HCT116 (cell line): ENCODE measurements around the gene LILRB3. TPM values are rescaled to one million over a fixed set of nuclear protein-coding genes. Genes with fewer than 3 reads are reported as not detected.

Source experiments
- ATAC-seq: fragments of 200-7000 bp; cut with Tn5 transposase; 2 replicates; pipeline ENCODE4 v1.9.1; 2020; ENCODE audit warnings: mild to moderate bottlenecking, moderate library complexity
- BruUV-seq: library from RNA; stranded (reverse); fragments of 400-500 nt; replicated peaks from 2 replicates; lab custom pipeline; 2021; lab: Mats Ljungman, UMichigan
- CTCF ChIA-PET: fragments of 300-600 bp; sonication (Branson Sonifier 250); formaldehyde crosslinking; loops from one replicate; lab custom pipeline; 2021; ENCODE audit warnings: antibody characterized with exemption; lab: Charles Lee
- POLR2A ChIA-PET: fragments of 300-600, 350-600 bp; sonication (Branson Sonifier 250); formaldehyde crosslinking; loops from one replicate; lab custom pipeline; 2021; ENCODE audit warnings: antibody characterized with exemption; lab: Charles Lee
- RAD21 ChIA-PET, 2 experiments: fragments of 300-600 bp; sonication (Branson Sonifier 250); formaldehyde crosslinking; loops; one replicate each; lab custom pipeline; 2023; ENCODE audit warnings: low total read pairs in 2 of 2; ENCODE audit not compliant: uncharacterized antibody in 2 of 2, unreplicated experiment in 2 of 2, low non-redundant PET in 1 of 2; lab: Charles Lee
- DNase-seq: peaks from one replicate; pipeline ENCODE4 v3.0.0-alpha.2; 2010; ENCODE audit warnings: low read depth, low spot score
- H2AFZ ChIP-seq: fragments of 200-600 bp; shearing (Covaris generic), sonication (generic); 2 replicates; pipeline ENCODE4 v1.6.1; 2017; ENCODE audit warnings: low read depth, mixed run types, mixed read lengths, antibody characterized with exemption, low read length; ENCODE audit not compliant: poor library complexity, severe bottlenecking
- H3K27ac ChIP-seq: 2 replicates; pipeline ENCODE4 v1.5.1; 2012; ENCODE audit warnings: low read depth, low read length
- H3K27me3 ChIP-seq: fragments of 200-600 bp; sonication (generic); 2 replicates; pipeline ENCODE4 v1.6.1; 2016; ENCODE audit warnings: mixed run types, low read length, mixed read lengths; ENCODE audit not compliant: insufficient read depth
- H3K36me3 ChIP-seq, 2 experiments: fragments of 200-500 bp in 1 of 2; fragments of 200-600 bp in 1 of 2; sonication (Bioruptor generic) in 1 of 2; sonication (generic) in 1 of 2; 2 replicates each; pipeline versions ENCODE4 v1.5.1 to v1.6.1; 2014 to 2016; ENCODE audit warnings: low read length in 2 of 2, inconsistent platforms in 1 of 2, mixed read lengths in 1 of 2, mixed run types in 1 of 2; ENCODE audit not compliant: insufficient read depth in 2 of 2, control insufficient read depth in 1 of 2
- H3K4me1 ChIP-seq, 2 experiments: fragments of 200-600 bp in 1 of 2; sonication (generic) in 1 of 2; 2 replicates each; pipeline versions ENCODE4 v1.5.1 to v1.6.1; 2012 to 2017; ENCODE audit warnings: low read length in 2 of 2, inconsistent platforms in 1 of 2, mild to moderate bottlenecking in 1 of 2, mixed read lengths in 1 of 2, mixed run types in 1 of 2, moderate library complexity in 1 of 2; ENCODE audit not compliant: insufficient read depth in 2 of 2, control insufficient read depth in 1 of 2
- H3K4me2 ChIP-seq: fragments of 200-600 bp; sonication (generic); 2 replicates; pipeline ENCODE4 v1.6.1; 2017; ENCODE audit warnings: mixed run types, low read length, mixed read lengths
- H3K4me3 ChIP-seq, 2 experiments: fragments of 200-600 bp in 1 of 2; sonication (generic) in 1 of 2; replicated peaks in 1 of 2; 2 replicates each; pipeline ENCODE4 v1.5.1; 2011 to 2016; ENCODE audit warnings: low read length in 2 of 2, control low read depth in 1 of 2, low read depth in 1 of 2, mild to moderate bottlenecking in 1 of 2, mixed read lengths in 1 of 2, mixed run types in 1 of 2
- H3K79me2 ChIP-seq: fragments of 200-600 bp; sonication (generic); 2 replicates; pipeline ENCODE4 v1.6.1; 2017; ENCODE audit warnings: mild to moderate bottlenecking, mixed run types, low read length, moderate library complexity, mixed read lengths; ENCODE audit not compliant: insufficient read depth
- H3K9ac ChIP-seq: fragments of 200-600 bp; sonication (generic); 2 replicates; pipeline ENCODE4 v1.6.1; 2016; ENCODE audit warnings: low read length, mixed read lengths
- H3K9me2 ChIP-seq: fragments of 200-600 bp; sonication (generic), shearing (Covaris generic); 2 replicates; pipeline ENCODE4 v1.6.1; 2017; ENCODE audit warnings: mixed run types, mild to moderate bottlenecking, moderate library complexity; ENCODE audit not compliant: insufficient read depth
- H3K9me3 ChIP-seq, 2 experiments: fragments of 200-500 bp in 1 of 2; fragments of 200-600 bp in 1 of 2; sonication (Bioruptor generic) in 1 of 2; sonication (generic) in 1 of 2; 2 replicates each; pipeline ENCODE4 v1.6.1; 2014 to 2017; ENCODE audit warnings: low read length in 2 of 2, mixed read lengths in 2 of 2, inconsistent platforms in 1 of 2, low read depth in 1 of 2, mild to moderate bottlenecking in 1 of 2, mixed run types in 1 of 2, moderate library complexity in 1 of 2; ENCODE audit not compliant: control insufficient read depth in 1 of 2, insufficient read depth in 1 of 2
- H4K20me1 ChIP-seq: fragments of 200-600 bp; sonication (generic), shearing (Covaris generic); 2 replicates; pipeline ENCODE4 v1.6.1; 2017; ENCODE audit warnings: mixed run types, mild to moderate bottlenecking, moderate library complexity; ENCODE audit not compliant: insufficient read depth
- CEBPB ChIP-seq: IDR thresholded peaks from 2 replicates; pipeline ENCODE4 v1.6.1; 2012; ENCODE audit warnings: low read depth
- EGR1 ChIP-seq: IDR thresholded peaks from 2 replicates; pipeline ENCODE4 v1.6.1; 2012; ENCODE audit warnings: low read depth
- EZH2 ChIP-seq: fragments of 200-600 bp; sonication (generic); IDR thresholded peaks from 2 replicates; pipeline ENCODE4 v1.6.1; 2017; ENCODE audit warnings: antibody characterized with exemption, mixed run types
- JUND ChIP-seq: IDR thresholded peaks from 2 replicates; pipeline ENCODE4 v1.6.1; 2012
- POLR2A ChIP-seq: IDR thresholded peaks from 2 replicates; pipeline ENCODE4 v1.7.0; 2011; ENCODE audit warnings: borderline replicate concordance; ENCODE audit not compliant: insufficient read depth, insufficient read length; ENCODE audit errors: extremely low read depth
- POLR2AphosphoS5 ChIP-seq: IDR thresholded peaks from 2 replicates; pipeline ENCODE4 v1.6.1; 2011; ENCODE audit warnings: mild to moderate bottlenecking, low read depth, low read length, moderate library complexity
- REST ChIP-seq: IDR thresholded peaks from 2 replicates; pipeline ENCODE4 v1.6.1; 2012; ENCODE audit warnings: low read depth
- SIN3A ChIP-seq: IDR thresholded peaks from 2 replicates; pipeline ENCODE4 v1.6.1; 2012; ENCODE audit warnings: low read depth
- SP1 ChIP-seq: IDR thresholded peaks from 2 replicates; pipeline ENCODE4 v1.6.1; 2012; ENCODE audit warnings: low read depth
- SRF ChIP-seq: IDR thresholded peaks from 2 replicates; pipeline ENCODE4 v1.6.1; 2012; ENCODE audit warnings: low read depth
- ZBTB33 ChIP-seq: IDR thresholded peaks from 2 replicates; pipeline ENCODE4 v1.6.1; 2011; ENCODE audit warnings: mild to moderate bottlenecking, low read length, moderate library complexity; ENCODE audit not compliant: insufficient replicate concordance; ENCODE audit errors: extremely low read depth
- ZNF274 ChIP-seq: fragments of 200-500 bp; sonication (Bioruptor generic); IDR thresholded peaks from 2 replicates; pipeline ENCODE4 v1.6.1; 2014; ENCODE audit warnings: mild to moderate bottlenecking, low read depth, low read length, inconsistent platforms
- intact Hi-C: fragments of 100-400 bp; cut with micrococcal nuclease; formaldehyde crosslinking; loops from 2 replicates; pipeline ENCODE4 v1.10.0; 2022
- total RNA-seq: library from RNA; stranded (reverse); gene quantifications from one replicate; pipeline ENCODE4 v1.2.1, GENCODE V29; 2021; ENCODE audit not compliant: unreplicated experiment

Gene LILRB3
- total RNA-seq, 1 experiment from 2014 or later, result 0.12 TPM

GRCh38 chr19:54230031-54230430 lies 7.2 kb upstream of the LILRB3 start:
- ChIA-PET RAD21 (no interaction called here), POLR2A (no interaction called here), CTCF (interaction anchor here (1.6 kb wide), 1 partner anchor 41 kb away, joined by 3 read pairs; the partner anchor contains the start of gene MBOAT7)
- Histone ChIP-seq H3K4me2 (no peak overlapping the region), H3K9me2 (no peaks in the 10 kb centered on the region), H2AFZ (no peak overlapping the region), H3K79me2 (no peaks in the 10 kb centered on the region), H3K9ac (no peak overlapping the region), H3K9me3 (peaks cover 2 to 13% of the 10 kb centered on the region in 2 experiments; a peak in 3 of 4 replicates), H3K4me1 (peaks cover 5 to 15% of the 10 kb centered on the region in 2 experiments; a peak in 3 of 4 replicates), H4K20me1 (no peaks in the 10 kb centered on the region), H3K27me3 (no peaks in the 10 kb centered on the region), H3K27ac (no peak overlapping the region), H3K36me3 (no peaks in the 10 kb centered on the region), H3K4me3 (no peak overlapping the region)
- no peak for TF ChIP-seq ZBTB33
- no peak for TF ChIP-seq REST
- no peak for TF ChIP-seq SP1
- TF ChIP-seq EGR1, result no peak
- TF ChIP-seq ZNF274, result no peak
- no peak for TF ChIP-seq EZH2
- no peak for TF ChIP-seq POLR2A
- no peak for TF ChIP-seq SIN3A
- no peak for TF ChIP-seq JUND
- TF ChIP-seq CEBPB, result no peak
- TF ChIP-seq SRF, result no peak
- no peak for TF ChIP-seq POLR2AphosphoS5
- ATAC-seq (no peak), DNase-seq (no peak)
- intact Hi-C loops, result loop anchor here (2.0 to 5.0 kb wide), 2 partner anchors 57 to 162 kb away; partner anchors contain the start of gene TMC4
- BruUV-seq, result no TSS peak
